Liver (tissue), 9 donors: ENCODE results near the gene DDX46. TPM values are rescaled to one million over a fixed set of nuclear protein-coding genes. Genes with fewer than 3 reads are reported as not detected.

Source experiments
- DNase-seq: peaks from one replicate; pipeline ENCODE4 v3.0.0-alpha.2; 2017; ENCODE audit warnings: low spot score
- H3K27ac ChIP-seq, 2 donors: one replicate each; pipeline ENCODE4 v1.7.0; 2013; ENCODE audit warnings: inconsistent platforms in 2 of 2, low read length in 2 of 2, control low read depth in 1 of 2, low read depth in 1 of 2, mild to moderate bottlenecking in 1 of 2
- H3K27me3 ChIP-seq, 4 donors: one replicate each; pipeline versions ENCODE4 v1.6.1 to v1.7.0; 2013; ENCODE audit warnings: low read length in 3 of 4, inconsistent platforms in 1 of 4, mild to moderate bottlenecking in 1 of 4, moderate library complexity in 1 of 4; ENCODE audit not compliant: control insufficient read depth in 4 of 4, insufficient read depth in 4 of 4
- H3K36me3 ChIP-seq, 4 donors: one replicate each; pipeline versions ENCODE4 v1.6.1 to v1.7.0; 2013; ENCODE audit warnings: low read length in 3 of 4, mild to moderate bottlenecking in 3 of 4, low read depth in 1 of 4, moderate library complexity in 1 of 4; ENCODE audit not compliant: control insufficient read depth in 4 of 4, insufficient read depth in 3 of 4
- H3K4me1 ChIP-seq, 4 donors: one replicate each; pipeline versions ENCODE4 v1.6.1 to v1.7.0; 2013; ENCODE audit warnings: low read length in 3 of 4, mild to moderate bottlenecking in 3 of 4, moderate library complexity in 1 of 4; ENCODE audit not compliant: control insufficient read depth in 4 of 4, insufficient read depth in 4 of 4
- H3K4me3 ChIP-seq, 3 donors: one replicate each; pipeline versions ENCODE4 v1.6.1 to v1.7.0; 2013; ENCODE audit warnings: low read length in 3 of 3, control low read depth in 1 of 3, low read depth in 1 of 3, mild to moderate bottlenecking in 1 of 3
- H3K9ac ChIP-seq, 2 donors: one replicate each; pipeline ENCODE4 v1.7.0; 2013; ENCODE audit warnings: low read length in 2 of 2, mild to moderate bottlenecking in 2 of 2, moderate library complexity in 2 of 2, control low read depth in 1 of 2, low read depth in 1 of 2
- H3K9me3 ChIP-seq, 4 donors: one replicate each; pipeline versions ENCODE4 v1.6.1 to v1.7.0; 2013; ENCODE audit warnings: low read length in 3 of 4; ENCODE audit not compliant: control insufficient read depth in 4 of 4
- EGR1 ChIP-seq, 2 donors: IDR thresholded peaks; 2 replicates each; pipeline ENCODE4 v1.6.1; 2016 to 2018; ENCODE audit warnings: antibody characterized with exemption in 2 of 2, low read depth in 2 of 2
- FOXA1 ChIP-seq: IDR thresholded peaks from 2 replicates; pipeline ENCODE4 v1.6.1; 2016; ENCODE audit warnings: antibody characterized with exemption
- FOXA2 ChIP-seq: IDR thresholded peaks from 2 replicates; pipeline ENCODE4 v1.6.1; 2016; ENCODE audit warnings: antibody characterized with exemption
- GABPA ChIP-seq, 2 donors: IDR thresholded peaks in 1 of 2; conservative IDR thresholded peaks in 1 of 2; 2 replicates each; pipeline ENCODE4 v1.6.1; 2016; ENCODE audit warnings: antibody characterized with exemption in 2 of 2, mild to moderate bottlenecking in 1 of 2, moderate library complexity in 1 of 2
- HNF4A ChIP-seq, 2 donors: conservative IDR thresholded peaks; 2 replicates each; pipeline ENCODE4 v1.6.1; 2016; ENCODE audit warnings: antibody characterized with exemption in 2 of 2, mild to moderate bottlenecking in 2 of 2
- HNF4G ChIP-seq: IDR thresholded peaks from 2 replicates; pipeline ENCODE4 v1.6.1; 2016; ENCODE audit warnings: antibody characterized with exemption
- JUND ChIP-seq, 2 donors: IDR thresholded peaks; 2 replicates each; pipeline ENCODE4 v1.6.1; 2016; ENCODE audit warnings: antibody characterized with exemption in 2 of 2
- NR2F2 ChIP-seq: IDR thresholded peaks from 2 replicates; pipeline ENCODE4 v1.6.1; 2016; ENCODE audit warnings: antibody characterized with exemption
- RAD21 ChIP-seq, 2 donors: IDR thresholded peaks; 2 replicates each; pipeline ENCODE4 v1.6.1; 2016; ENCODE audit warnings: antibody characterized with exemption in 2 of 2, mild to moderate bottlenecking in 2 of 2
- RXRA ChIP-seq, 2 donors: IDR thresholded peaks; 2 replicates each; pipeline ENCODE4 v1.6.1; 2017 to 2018; ENCODE audit warnings: antibody characterized with exemption in 2 of 2, mild to moderate bottlenecking in 1 of 2
- SP1 ChIP-seq: IDR thresholded peaks from 2 replicates; pipeline ENCODE4 v1.6.1; 2018; ENCODE audit warnings: antibody characterized with exemption, mild to moderate bottlenecking
- TAF1 ChIP-seq: conservative IDR thresholded peaks from 2 replicates; pipeline ENCODE4 v1.6.1; 2016; ENCODE audit warnings: antibody characterized with exemption, mild to moderate bottlenecking
- YY1 ChIP-seq: IDR thresholded peaks from 2 replicates; pipeline ENCODE4 v1.6.1; 2016; ENCODE audit warnings: antibody characterized with exemption, mild to moderate bottlenecking
- WGBS: extraction: QIAGEN DNeasy Blood & Tissue Kit; methylation state at CpG from one replicate; pipeline ENCODE4 v1.1.7; 2013; 5-methylcytosine and 5-hydroxymethylcytosine counted together
- polyA plus RNA-seq, 2 donors: library from polyadenylated mRNA; stranded (reverse) in 1 of 2; unstranded in 1 of 2; fragments of 200-250 nt in 1 of 2; fragments of >200 nt in 1 of 2; fragmentation: Nextera tagmentation in 1 of 2; extraction: Ambion mirVana in 1 of 2; gene quantifications; one replicate each; pipeline versions ENCODE4 v1.2.1 to v1.2.3, GENCODE V29; 2013 to 2015
- total RNA-seq, 2 donors: library from RNA; depleted of rRNA; stranded (reverse); fragments of >200 nt; gene quantifications; one replicate each; pipeline ENCODE4 v1.2.3, GENCODE V29; 2014
- TF ChIP-seq, protein P1 (sequence below): IDR thresholded peaks from 2 replicates; pipeline ENCODE4 v1.6.1; 2016; ENCODE audit warnings: antibody characterized with exemption, mild to moderate bottlenecking
- TF ChIP-seq, protein P2 (sequence below): IDR thresholded peaks from 2 replicates; pipeline ENCODE4 v1.6.1; 2016; ENCODE audit warnings: antibody characterized with exemption
- TF ChIP-seq, protein P3 (sequence below): fragments of 150-350 bp; IDR thresholded peaks from 2 replicates; pipeline ENCODE4 v1.5.1; 2017; ENCODE audit warnings: improper control_type of control experiment, low read depth, low read length; ENCODE audit not compliant: missing input control
- TF ChIP-seq, protein P4 (sequence below): IDR thresholded peaks from 2 replicates; pipeline ENCODE4 v1.6.1; 2016; ENCODE audit warnings: antibody characterized with exemption
- TF ChIP-seq, protein P5 (sequence below): IDR thresholded peaks from 2 replicates; pipeline ENCODE4 v1.6.1; 2016; ENCODE audit warnings: antibody characterized with exemption
- donor health status: healthy.
- donor health status: healthy.
- donor health status: healthy.
- donor health status: healthy.
- donor health status: healthy.

The DDX46 gene
- total and polyA plus RNA-seq, 4 donors: 11.2 to 24.3 (median 16.0) TPM

DNA sequence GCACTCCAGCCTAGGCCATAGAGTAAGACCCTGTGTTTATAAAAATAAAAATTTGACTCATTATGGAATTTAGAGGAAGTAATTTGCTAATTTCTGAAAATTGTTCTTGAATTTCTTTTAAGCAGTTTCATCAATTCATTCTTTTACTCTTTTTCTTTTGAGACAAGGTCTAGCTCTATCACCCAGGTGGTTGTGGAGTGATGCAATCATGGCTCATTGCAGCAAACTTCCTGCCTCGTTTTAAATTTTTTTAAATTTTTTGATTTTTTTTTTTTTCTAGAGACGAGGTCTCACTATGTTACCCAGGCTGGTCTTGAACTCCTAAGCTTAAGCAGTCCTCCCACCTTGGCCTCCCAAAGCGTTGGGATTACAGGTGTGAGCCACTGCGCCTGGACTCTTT is 23.3 kb upstream of the DDX46 start:
- DNase-seq: no peak
- H3K9me3 ChIP-seq: no peaks in the 10 kb centered on the region
- WGBS: 78% methylated on average over 4 of the region's 4 CpGs
- H3K4me1 ChIP-seq: peaks cover 0 to 19% (median 6%) of the 10 kb centered on the region in 4 donors
- H3K36me3 ChIP-seq: no peaks in the 10 kb centered on the region
- no peak overlapping the region for H3K27ac ChIP-seq
- no peak overlapping the region for H3K9ac ChIP-seq
- no peak for TF ChIP-seq YY1
- TF ChIP-seq, protein P1, sequence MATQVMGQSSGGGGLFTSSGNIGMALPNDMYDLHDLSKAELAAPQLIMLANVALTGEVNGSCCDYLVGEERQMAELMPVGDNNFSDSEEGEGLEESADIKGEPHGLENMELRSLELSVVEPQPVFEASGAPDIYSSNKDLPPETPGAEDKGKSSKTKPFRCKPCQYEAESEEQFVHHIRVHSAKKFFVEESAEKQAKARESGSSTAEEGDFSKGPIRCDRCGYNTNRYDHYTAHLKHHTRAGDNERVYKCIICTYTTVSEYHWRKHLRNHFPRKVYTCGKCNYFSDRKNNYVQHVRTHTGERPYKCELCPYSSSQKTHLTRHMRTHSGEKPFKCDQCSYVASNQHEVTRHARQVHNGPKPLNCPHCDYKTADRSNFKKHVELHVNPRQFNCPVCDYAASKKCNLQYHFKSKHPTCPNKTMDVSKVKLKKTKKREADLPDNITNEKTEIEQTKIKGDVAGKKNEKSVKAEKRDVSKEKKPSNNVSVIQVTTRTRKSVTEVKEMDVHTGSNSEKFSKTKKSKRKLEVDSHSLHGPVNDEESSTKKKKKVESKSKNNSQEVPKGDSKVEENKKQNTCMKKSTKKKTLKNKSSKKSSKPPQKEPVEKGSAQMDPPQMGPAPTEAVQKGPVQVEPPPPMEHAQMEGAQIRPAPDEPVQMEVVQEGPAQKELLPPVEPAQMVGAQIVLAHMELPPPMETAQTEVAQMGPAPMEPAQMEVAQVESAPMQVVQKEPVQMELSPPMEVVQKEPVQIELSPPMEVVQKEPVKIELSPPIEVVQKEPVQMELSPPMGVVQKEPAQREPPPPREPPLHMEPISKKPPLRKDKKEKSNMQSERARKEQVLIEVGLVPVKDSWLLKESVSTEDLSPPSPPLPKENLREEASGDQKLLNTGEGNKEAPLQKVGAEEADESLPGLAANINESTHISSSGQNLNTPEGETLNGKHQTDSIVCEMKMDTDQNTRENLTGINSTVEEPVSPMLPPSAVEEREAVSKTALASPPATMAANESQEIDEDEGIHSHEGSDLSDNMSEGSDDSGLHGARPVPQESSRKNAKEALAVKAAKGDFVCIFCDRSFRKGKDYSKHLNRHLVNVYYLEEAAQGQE: no peak
- no peak for TF ChIP-seq JUND (IDR thresholded peaks at IDR 0.05)
- no peaks in the 10 kb centered on the region for H3K27me3 ChIP-seq
- no peak overlapping the region for H3K4me3 ChIP-seq

DNA sequence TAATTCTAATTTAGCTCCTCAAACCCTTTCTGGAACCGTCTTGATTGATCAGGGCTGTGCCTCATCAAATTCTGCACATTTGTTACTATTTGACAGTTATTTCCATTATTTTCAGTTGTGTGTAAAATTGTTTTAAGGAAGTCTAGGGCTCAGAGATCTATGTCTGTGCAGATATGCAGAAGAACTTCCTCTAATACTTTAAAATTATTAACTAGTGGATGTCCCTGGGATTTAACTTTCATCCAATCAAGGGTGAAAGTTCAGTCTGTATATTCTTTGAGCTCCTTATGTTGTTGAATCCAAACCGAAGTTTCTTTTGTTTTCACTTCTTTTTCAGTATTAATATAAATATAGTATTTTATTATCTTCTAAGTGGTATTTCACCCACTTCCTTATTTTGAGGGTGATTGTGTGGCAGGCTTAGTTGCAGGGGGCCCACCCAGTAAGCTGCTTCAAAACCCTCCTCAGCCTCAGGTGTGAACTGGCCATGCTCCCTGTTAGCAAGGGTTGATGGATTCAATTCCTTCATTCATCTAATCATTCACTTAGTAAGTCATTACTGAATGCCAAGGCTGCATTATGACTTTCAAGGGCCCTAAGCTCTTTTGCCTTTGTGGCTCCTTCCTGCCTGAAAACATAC is 22.3 kb upstream of the DDX46 start:
- no peak for DNase-seq
- 66% methylated on average over 2 of the region's 2 CpGs for WGBS
- no peaks in the 10 kb centered on the region for H3K27me3 ChIP-seq
- H3K4me1 ChIP-seq: peaks cover 0 to 19% (median 6%) of the 10 kb centered on the region in 4 donors
- H3K27ac ChIP-seq: no peak overlapping the region
- TF ChIP-seq, protein P2, sequence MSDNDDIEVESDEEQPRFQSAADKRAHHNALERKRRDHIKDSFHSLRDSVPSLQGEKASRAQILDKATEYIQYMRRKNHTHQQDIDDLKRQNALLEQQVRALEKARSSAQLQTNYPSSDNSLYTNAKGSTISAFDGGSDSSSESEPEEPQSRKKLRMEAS: no peak
- TF ChIP-seq, protein P3, sequence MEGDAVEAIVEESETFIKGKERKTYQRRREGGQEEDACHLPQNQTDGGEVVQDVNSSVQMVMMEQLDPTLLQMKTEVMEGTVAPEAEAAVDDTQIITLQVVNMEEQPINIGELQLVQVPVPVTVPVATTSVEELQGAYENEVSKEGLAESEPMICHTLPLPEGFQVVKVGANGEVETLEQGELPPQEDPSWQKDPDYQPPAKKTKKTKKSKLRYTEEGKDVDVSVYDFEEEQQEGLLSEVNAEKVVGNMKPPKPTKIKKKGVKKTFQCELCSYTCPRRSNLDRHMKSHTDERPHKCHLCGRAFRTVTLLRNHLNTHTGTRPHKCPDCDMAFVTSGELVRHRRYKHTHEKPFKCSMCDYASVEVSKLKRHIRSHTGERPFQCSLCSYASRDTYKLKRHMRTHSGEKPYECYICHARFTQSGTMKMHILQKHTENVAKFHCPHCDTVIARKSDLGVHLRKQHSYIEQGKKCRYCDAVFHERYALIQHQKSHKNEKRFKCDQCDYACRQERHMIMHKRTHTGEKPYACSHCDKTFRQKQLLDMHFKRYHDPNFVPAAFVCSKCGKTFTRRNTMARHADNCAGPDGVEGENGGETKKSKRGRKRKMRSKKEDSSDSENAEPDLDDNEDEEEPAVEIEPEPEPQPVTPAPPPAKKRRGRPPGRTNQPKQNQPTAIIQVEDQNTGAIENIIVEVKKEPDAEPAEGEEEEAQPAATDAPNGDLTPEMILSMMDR: no peak
- TF ChIP-seq TAF1 (no peak), RXRA (IDR thresholded peaks at IDR 0.05) (no peak), FOXA1 (no peak), JUND (IDR thresholded peaks at IDR 0.05) (no peak), HNF4A (conservative IDR thresholded peaks at IDR 0.05) (no peak), YY1 (no peak), HNF4G (no peak), SP1 (no peak), RAD21 (IDR thresholded peaks at IDR 0.05) (no peak), GABPA (IDR thresholded peaks at IDR 0.05 in 1 of 2, conservative IDR thresholded peaks at IDR 0.05 in 1 of 2) (no peak), NR2F2 (no peak), EGR1 (IDR thresholded peaks at IDR 0.05; ENCODE audit: low read depth in 2 of 2) (no peak), FOXA2 (no peak)
- TF ChIP-seq, protein P1: no peak
- TF ChIP-seq, protein P4, sequence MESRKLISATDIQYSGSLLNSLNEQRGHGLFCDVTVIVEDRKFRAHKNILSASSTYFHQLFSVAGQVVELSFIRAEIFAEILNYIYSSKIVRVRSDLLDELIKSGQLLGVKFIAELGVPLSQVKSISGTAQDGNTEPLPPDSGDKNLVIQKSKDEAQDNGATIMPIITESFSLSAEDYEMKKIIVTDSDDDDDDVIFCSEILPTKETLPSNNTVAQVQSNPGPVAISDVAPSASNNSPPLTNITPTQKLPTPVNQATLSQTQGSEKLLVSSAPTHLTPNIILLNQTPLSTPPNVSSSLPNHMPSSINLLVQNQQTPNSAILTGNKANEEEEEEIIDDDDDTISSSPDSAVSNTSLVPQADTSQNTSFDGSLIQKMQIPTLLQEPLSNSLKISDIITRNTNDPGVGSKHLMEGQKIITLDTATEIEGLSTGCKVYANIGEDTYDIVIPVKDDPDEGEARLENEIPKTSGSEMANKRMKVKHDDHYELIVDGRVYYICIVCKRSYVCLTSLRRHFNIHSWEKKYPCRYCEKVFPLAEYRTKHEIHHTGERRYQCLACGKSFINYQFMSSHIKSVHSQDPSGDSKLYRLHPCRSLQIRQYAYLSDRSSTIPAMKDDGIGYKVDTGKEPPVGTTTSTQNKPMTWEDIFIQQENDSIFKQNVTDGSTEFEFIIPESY: no peak
- TF ChIP-seq, protein P5, sequence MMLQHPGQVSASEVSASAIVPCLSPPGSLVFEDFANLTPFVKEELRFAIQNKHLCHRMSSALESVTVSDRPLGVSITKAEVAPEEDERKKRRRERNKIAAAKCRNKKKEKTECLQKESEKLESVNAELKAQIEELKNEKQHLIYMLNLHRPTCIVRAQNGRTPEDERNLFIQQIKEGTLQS: no peak
- no peak overlapping the region for H3K9ac ChIP-seq
- no peak overlapping the region for H3K4me3 ChIP-seq
- H3K36me3 ChIP-seq: no peaks in the 10 kb centered on the region
- no peaks in the 10 kb centered on the region for H3K9me3 ChIP-seq
